GM12878 (cell line): ENCODE results near the gene FPR1. TPM values are rescaled to one million over a fixed set of nuclear protein-coding genes. Genes with fewer than 3 reads are reported as not detected.

Experiments used
- ATAC-seq: fragments of 200-7000 bp; cut with Tn5 transposase; 3 replicates; pipeline ENCODE4 v1.9.1; 2020; ENCODE audit warnings: mild to moderate bottlenecking, moderate library complexity
- BruUV-seq: library from RNA; stranded (reverse); fragments of 400-500 nt; replicated peaks from 2 replicates; lab custom pipeline; 2021; lab: Mats Ljungman, UMichigan
- CTCF ChIA-PET: fragments of 300-600 bp; sonication (Branson Sonifier 250); formaldehyde crosslinking; extraction: SDS; loops from one replicate; lab custom pipeline; 2021; ENCODE audit warnings: inconsistent platforms; lab: Yijun Ruan, JAX
- POLR2A ChIA-PET: fragments of 350-600 bp; formaldehyde crosslinking; extraction: SDS; loops from one replicate; lab custom pipeline; 2021; ENCODE audit warnings: inconsistent platforms; lab: Charles Lee
- RAD21 ChIA-PET: fragments of 300-600 bp; sonication (Branson Sonifier 250); formaldehyde crosslinking; loops from one replicate; lab custom pipeline; 2023; ENCODE audit warnings: antibody characterized with exemption; ENCODE audit not compliant: unreplicated experiment; lab: Charles Lee
- SMC1A ChIA-PET: fragments of 300-600 bp; sonication (Branson Sonifier 250); formaldehyde crosslinking; loops from one replicate; lab custom pipeline; 2023; ENCODE audit not compliant: unreplicated experiment, uncharacterized antibody; lab: Charles Lee
- DNase-seq: peaks from one replicate; pipeline ENCODE4 v3.0.0-alpha.2; 2011; ENCODE audit warnings: low read depth, low spot score
- FAIRE-seq: peaks from 3 replicates; lab custom pipeline; 2011; peaks lifted over from hg19 to GRCh38; lab: Jason Lieb, UNC
- H2AFZ ChIP-seq: 2 replicates; pipeline ENCODE4 v1.6.0; 2011; ENCODE audit warnings: low read depth, low read length, control low read depth; ENCODE audit not compliant: control insufficient read depth
- H3K27ac ChIP-seq: 2 replicates; pipeline ENCODE4 v1.5.1; 2011; ENCODE audit warnings: control low read depth; ENCODE audit not compliant: control insufficient read depth, insufficient read depth
- H3K27me3 ChIP-seq, 2 experiments: replicated peaks in 1 of 2; 2 replicates each; pipeline versions ENCODE4 v1.6.0 to v1.6.1; 2011; ENCODE audit warnings: low read length in 1 of 2; ENCODE audit not compliant: control insufficient read depth in 2 of 2, insufficient read depth in 2 of 2
- H3K36me3 ChIP-seq, 2 experiments: 2 replicates each; pipeline ENCODE4 v1.5.1; 2011; ENCODE audit warnings: low read length in 1 of 2; ENCODE audit not compliant: control insufficient read depth in 2 of 2, insufficient read depth in 2 of 2
- H3K4me1 ChIP-seq: 2 replicates; pipeline ENCODE4 v1.6.1; 2011; ENCODE audit warnings: mild to moderate bottlenecking, low read length, moderate library complexity, mixed read lengths; ENCODE audit not compliant: control insufficient read depth, insufficient read depth
- H3K4me2 ChIP-seq: 2 replicates; pipeline ENCODE4 v1.6.0; 2011; ENCODE audit warnings: control low read depth; ENCODE audit not compliant: control insufficient read depth, insufficient read depth
- H3K4me3 ChIP-seq: fragments of 200-600 bp; sonication (generic); 2 replicates; pipeline ENCODE4 v1.5.1; 2016
- H3K79me2 ChIP-seq: 2 replicates; pipeline ENCODE4 v1.6.0; 2011; ENCODE audit warnings: low read length; ENCODE audit not compliant: control insufficient read depth, insufficient read depth
- H3K9ac ChIP-seq: 2 replicates; pipeline ENCODE4 v1.8.0; 2011; ENCODE audit warnings: low read length, control low read depth, mixed read lengths; ENCODE audit not compliant: control insufficient read depth, insufficient read depth
- H3K9me3 ChIP-seq: replicated peaks from 3 replicates; pipeline ENCODE4 v1.5.1; 2011; ENCODE audit warnings: mild to moderate bottlenecking, low read length; ENCODE audit not compliant: control insufficient read depth, insufficient read depth
- H4K20me1 ChIP-seq: 2 replicates; pipeline ENCODE4 v1.6.0; 2011; ENCODE audit not compliant: control insufficient read depth, insufficient read depth
- BCL11A ChIP-seq: IDR thresholded peaks from 2 replicates; pipeline ENCODE4 v1.6.1; 2011; ENCODE audit warnings: low read depth, low read length
- EP300 ChIP-seq, 2 experiments: fragments of 150-350 bp in 1 of 2; IDR thresholded peaks; 2 replicates each; pipeline ENCODE4 v1.6.1; 2011 to 2012; ENCODE audit warnings: low read depth in 2 of 2, low read length in 2 of 2, borderline replicate concordance in 1 of 2, improper control_type of control experiment in 1 of 2, inconsistent platforms in 1 of 2; ENCODE audit not compliant: control insufficient read depth in 1 of 2
- HDAC6 ChIP-seq: fragments of 200-600 bp; sonication (generic); IDR thresholded peaks from one replicate; pipeline ENCODE4 v1.8.0; 2017; ENCODE audit warnings: antibody characterized with exemption; ENCODE audit not compliant: unreplicated experiment
- JUNB ChIP-seq: IDR thresholded peaks from 2 replicates; pipeline ENCODE4 v1.6.1; 2016; ENCODE audit warnings: antibody characterized with exemption, mild to moderate bottlenecking
- MTA3 ChIP-seq: IDR thresholded peaks from 2 replicates; pipeline ENCODE4 v1.6.1; 2012; ENCODE audit warnings: low read length, inconsistent platforms, borderline replicate concordance
- PAX5 ChIP-seq: IDR thresholded peaks from 2 replicates; pipeline ENCODE4 v1.6.1; 2011; ENCODE audit warnings: low read depth, low read length, borderline replicate concordance
- RAD51 ChIP-seq: fragments of 450-650 bp; IDR thresholded peaks from 2 replicates; pipeline ENCODE4 v1.6.1; 2016; ENCODE audit warnings: moderate library complexity, mild to moderate bottlenecking, inconsistent platforms
- SMAD5 ChIP-seq: IDR thresholded peaks from 2 replicates; pipeline ENCODE4 v1.6.1; 2016; ENCODE audit warnings: antibody characterized with exemption, low read depth
- SPI1 ChIP-seq: IDR thresholded peaks from 2 replicates; pipeline ENCODE4 v1.6.1; 2011; ENCODE audit warnings: low read depth, mild to moderate bottlenecking, low read length, moderate library complexity, borderline replicate concordance; ENCODE audit not compliant: insufficient read depth
- ZNF274 ChIP-seq: IDR thresholded peaks from one replicate; pipeline ENCODE4 v1.8.0; 2011; ENCODE audit not compliant: insufficient read length, insufficient read depth
- ZNF384 ChIP-seq: IDR thresholded peaks from 2 replicates; pipeline ENCODE4 v1.6.1; 2012; ENCODE audit warnings: low read depth, mild to moderate bottlenecking, low read length, improper control_type of control experiment, borderline replicate concordance
- WGBS: methylation state at CpG from one replicate; pipeline ENCODE4 v1.1.6; 2016; ENCODE audit warnings: low lambda C conversion rate; ENCODE audit not compliant: insufficient replicate concordance, insufficient coverage; ENCODE audit errors: missing lambda C conversion rate; 5-methylcytosine and 5-hydroxymethylcytosine counted together
- in situ Hi-C: fragments of 300-500 bp; cut with MboI; formaldehyde crosslinking; loops from 9 replicates; pipeline ENCODE4 v1.14.3; 2018; ENCODE audit warnings: mixed read lengths
- intact Hi-C: fragments of 100-400 bp; cut with micrococcal nuclease; formaldehyde crosslinking; loops from one replicate; pipeline ENCODE4 v1.14.2; 2022; ENCODE audit not compliant: unreplicated experiment
- polyA plus RNA-seq, 11 experiments: library from polyadenylated mRNA; depleted of rRNA in 4 of 11; unstranded in 6 of 11; stranded (reverse) in 5 of 11; fragments of >200 nt; fragmentation: Nextera tagmentation in 4 of 11; fragmentation: Illumina TruSeq in 1 of 11; extraction: Ambion mirVana in 4 of 11; extraction: Trizol in 1 of 11; gene quantifications; 1 replicate in 1 of 11; 2 replicates in 10 of 11; pipeline versions ENCODE4 v1.2.1 to v1.2.3, GENCODE V29; 2011 to 2016; ENCODE audit warnings: inconsistent platforms in 2 of 11, missing spikeins in 2 of 11, low read depth in 1 of 11
- total RNA-seq, 4 experiments: library from RNA; depleted of rRNA in 3 of 4; stranded (reverse); fragments of >200 nt in 3 of 4; fragmentation: Illumina TruSeq in 1 of 4; extraction: Trizol in 1 of 4; gene quantifications; 2 replicates each; pipeline versions ENCODE4 v1.2.1 to v1.2.3, GENCODE V29; 2013 to 2021
- TF ChIP-seq, protein P1 (sequence below): fragments of 150-350 bp; IDR thresholded peaks from 2 replicates; pipeline ENCODE4 v1.6.1; 2014; ENCODE audit warnings: mild to moderate bottlenecking, low read depth, low read length
- TF ChIP-seq, protein P2 (sequence below): fragments of 450-650 bp; IDR thresholded peaks from 2 replicates; pipeline ENCODE4 v1.6.1; 2016; ENCODE audit warnings: mild to moderate bottlenecking, moderate library complexity, borderline replicate concordance
- TF ChIP-seq, protein P3 (sequence below): fragments of 450-650 bp; IDR thresholded peaks from 2 replicates; pipeline ENCODE4 v1.6.1; 2016; ENCODE audit warnings: mild to moderate bottlenecking

FPR1 gene
- total and polyA plus RNA-seq, 10 of the 15 experiments (the other 5 are each of a cell fraction or from before 2014, with no cell fraction given) = not detected

DNA sequence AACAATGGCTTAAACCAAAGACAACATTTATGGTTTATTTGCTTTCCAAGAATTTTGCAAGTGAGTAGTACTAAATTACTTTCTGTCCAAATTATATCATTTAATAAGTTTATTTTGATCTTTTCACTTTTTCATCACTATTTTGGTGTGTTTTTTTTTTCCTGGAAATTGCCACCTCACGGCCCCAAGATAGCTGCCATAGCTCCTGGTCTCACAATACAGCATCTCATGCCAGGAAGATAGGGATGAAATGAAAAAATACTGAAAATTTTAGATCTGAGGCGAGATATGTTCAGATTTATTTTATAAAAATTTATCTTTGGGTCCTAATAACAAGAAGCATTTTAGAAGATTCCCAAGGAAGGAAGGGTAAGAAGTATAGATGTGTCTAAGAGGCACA lies 36.4 kb upstream of the FPR1 start:
- intact Hi-C loops (no loop called here), in situ Hi-C loops (no loop called here)
- no peak overlapping the region for H3K4me3 ChIP-seq
- WGBS = 4% methylated on average over 2 of the region's 2 CpGs
- no peak for DNase-seq
- H3K9ac ChIP-seq = no peak overlapping the region
- RAD21 ChIA-PET = no interaction called here
- no peaks in the 10 kb centered on the region for H3K36me3 ChIP-seq
- TF ChIP-seq ZNF384 = no peak
- no peak for TF ChIP-seq PAX5
- TF ChIP-seq JUNB = no peak
- no peak for TF ChIP-seq BCL11A
- no peak for TF ChIP-seq SPI1
- TF ChIP-seq, protein P1, sequence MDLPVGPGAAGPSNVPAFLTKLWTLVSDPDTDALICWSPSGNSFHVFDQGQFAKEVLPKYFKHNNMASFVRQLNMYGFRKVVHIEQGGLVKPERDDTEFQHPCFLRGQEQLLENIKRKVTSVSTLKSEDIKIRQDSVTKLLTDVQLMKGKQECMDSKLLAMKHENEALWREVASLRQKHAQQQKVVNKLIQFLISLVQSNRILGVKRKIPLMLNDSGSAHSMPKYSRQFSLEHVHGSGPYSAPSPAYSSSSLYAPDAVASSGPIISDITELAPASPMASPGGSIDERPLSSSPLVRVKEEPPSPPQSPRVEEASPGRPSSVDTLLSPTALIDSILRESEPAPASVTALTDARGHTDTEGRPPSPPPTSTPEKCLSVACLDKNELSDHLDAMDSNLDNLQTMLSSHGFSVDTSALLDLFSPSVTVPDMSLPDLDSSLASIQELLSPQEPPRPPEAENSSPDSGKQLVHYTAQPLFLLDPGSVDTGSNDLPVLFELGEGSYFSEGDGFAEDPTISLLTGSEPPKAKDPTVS = no peak
- TF ChIP-seq, protein P2, sequence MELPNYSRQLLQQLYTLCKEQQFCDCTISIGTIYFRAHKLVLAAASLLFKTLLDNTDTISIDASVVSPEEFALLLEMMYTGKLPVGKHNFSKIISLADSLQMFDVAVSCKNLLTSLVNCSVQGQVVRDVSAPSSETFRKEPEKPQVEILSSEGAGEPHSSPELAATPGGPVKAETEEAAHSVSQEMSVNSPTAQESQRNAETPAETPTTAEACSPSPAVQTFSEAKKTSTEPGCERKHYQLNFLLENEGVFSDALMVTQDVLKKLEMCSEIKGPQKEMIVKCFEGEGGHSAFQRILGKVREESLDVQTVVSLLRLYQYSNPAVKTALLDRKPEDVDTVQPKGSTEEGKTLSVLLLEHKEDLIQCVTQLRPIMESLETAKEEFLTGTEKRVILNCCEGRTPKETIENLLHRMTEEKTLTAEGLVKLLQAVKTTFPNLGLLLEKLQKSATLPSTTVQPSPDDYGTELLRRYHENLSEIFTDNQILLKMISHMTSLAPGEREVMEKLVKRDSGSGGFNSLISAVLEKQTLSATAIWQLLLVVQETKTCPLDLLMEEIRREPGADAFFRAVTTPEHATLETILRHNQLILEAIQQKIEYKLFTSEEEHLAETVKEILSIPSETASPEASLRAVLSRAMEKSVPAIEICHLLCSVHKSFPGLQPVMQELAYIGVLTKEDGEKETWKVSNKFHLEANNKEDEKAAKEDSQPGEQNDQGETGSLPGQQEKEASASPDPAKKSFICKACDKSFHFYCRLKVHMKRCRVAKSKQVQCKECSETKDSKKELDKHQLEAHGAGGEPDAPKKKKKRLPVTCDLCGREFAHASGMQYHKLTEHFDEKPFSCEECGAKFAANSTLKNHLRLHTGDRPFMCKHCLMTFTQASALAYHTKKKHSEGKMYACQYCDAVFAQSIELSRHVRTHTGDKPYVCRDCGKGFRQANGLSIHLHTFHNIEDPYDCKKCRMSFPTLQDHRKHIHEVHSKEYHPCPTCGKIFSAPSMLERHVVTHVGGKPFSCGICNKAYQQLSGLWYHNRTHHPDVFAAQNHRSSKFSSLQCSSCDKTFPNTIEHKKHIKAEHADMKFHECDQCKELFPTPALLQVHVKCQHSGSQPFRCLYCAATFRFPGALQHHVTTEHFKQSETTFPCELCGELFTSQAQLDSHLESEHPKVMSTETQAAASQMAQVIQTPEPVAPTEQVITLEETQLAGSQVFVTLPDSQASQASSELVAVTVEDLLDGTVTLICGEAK = no peak
- no peak for TF ChIP-seq EP300 (IDR thresholded peaks at IDR 0.05; ENCODE audit: borderline replicate concordance in 1 of 2, control insufficient read depth in 1 of 2, low read depth in 2 of 2, low read length in 2 of 2)
- no peak for TF ChIP-seq RAD51
- no peak for TF ChIP-seq SMAD5
- TF ChIP-seq, protein P3, sequence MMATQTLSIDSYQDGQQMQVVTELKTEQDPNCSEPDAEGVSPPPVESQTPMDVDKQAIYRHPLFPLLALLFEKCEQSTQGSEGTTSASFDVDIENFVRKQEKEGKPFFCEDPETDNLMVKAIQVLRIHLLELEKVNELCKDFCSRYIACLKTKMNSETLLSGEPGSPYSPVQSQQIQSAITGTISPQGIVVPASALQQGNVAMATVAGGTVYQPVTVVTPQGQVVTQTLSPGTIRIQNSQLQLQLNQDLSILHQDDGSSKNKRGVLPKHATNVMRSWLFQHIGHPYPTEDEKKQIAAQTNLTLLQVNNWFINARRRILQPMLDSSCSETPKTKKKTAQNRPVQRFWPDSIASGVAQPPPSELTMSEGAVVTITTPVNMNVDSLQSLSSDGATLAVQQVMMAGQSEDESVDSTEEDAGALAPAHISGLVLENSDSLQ = no peak
- TF ChIP-seq ZNF274 = no peak
- no peak for TF ChIP-seq HDAC6
- no peak for TF ChIP-seq MTA3
- H2AFZ ChIP-seq = no peak overlapping the region
- no peak overlapping the region for H3K4me2 ChIP-seq
- BruUV-seq = no TSS peak
- SMC1A ChIA-PET = no interaction called here
- CTCF ChIA-PET = no interaction called here
- no peaks in the 10 kb centered on the region for H3K79me2 ChIP-seq
- FAIRE-seq = no peak
- H3K27ac ChIP-seq = no peak overlapping the region
- POLR2A ChIA-PET = no interaction called here
- H3K9me3 ChIP-seq = peaks cover 7% of the 10 kb centered on the region; the same call in 2 of the 3 replicates
- H3K4me1 ChIP-seq = no peaks in the 10 kb centered on the region
- no peak for ATAC-seq
- no peaks in the 10 kb centered on the region for H3K27me3 ChIP-seq
- no peaks in the 10 kb centered on the region for H4K20me1 ChIP-seq
